CD4-positive, alpha-beta T cell treated with Interleukin-4 for 1 hour (primary cell): Measurements from ENCODE around the gene TTLL1.
"Not testable (repeated sequence)": the region's sequence is repeated elsewhere in the genome, so short reads cannot be mapped to it uniquely, and the experiment has no call there.

Experiments
- DNase-seq, 2 donors: peaks; one replicate each; pipeline ENCODE4 v3.0.0-alpha.2; 2020 to 2022

TTLL1 gene

DNA sequence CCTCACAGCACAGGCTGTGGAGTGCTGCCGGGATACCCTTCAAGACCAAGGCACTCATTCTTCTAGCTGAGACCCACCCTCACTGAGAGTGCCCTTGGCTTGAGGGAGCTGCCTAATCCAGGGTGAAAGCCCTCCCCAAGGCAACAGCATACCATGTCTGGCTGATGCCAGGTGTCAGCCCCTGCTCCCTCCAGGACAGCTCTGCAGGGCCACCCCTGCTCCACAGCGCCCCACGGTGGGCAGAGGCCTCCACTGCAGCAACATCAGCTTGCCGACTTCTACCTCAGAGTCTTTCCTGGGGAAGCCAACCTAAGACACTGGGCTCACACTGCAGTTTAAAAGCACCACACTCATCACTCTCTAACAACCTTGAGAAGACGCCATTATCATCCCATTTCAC lies 29.0 kb downstream of the TTLL1 start:
- DNase-seq = peak; percentile 15 to 27

DNA sequence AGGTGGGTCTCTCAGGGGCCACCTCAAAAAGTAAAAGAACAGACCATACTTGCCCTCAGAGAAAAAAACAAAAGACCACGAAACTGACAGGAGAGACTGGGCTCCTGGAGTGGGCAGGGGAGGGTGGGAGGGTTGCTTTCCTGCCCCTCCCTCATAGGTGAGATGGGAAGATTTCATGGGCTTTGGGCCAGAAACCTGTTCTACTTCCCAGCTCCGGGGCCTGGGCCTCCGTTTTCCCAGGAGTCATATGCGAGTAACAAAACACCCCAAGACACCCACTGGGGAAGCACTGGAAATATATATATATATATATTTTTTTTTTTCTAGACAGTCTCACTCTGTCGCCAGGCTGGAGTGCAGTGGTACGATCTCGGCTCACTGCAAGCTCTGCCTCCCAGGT lies 31.6 kb downstream of the TTLL1 start:
- no peak for DNase-seq

DNA sequence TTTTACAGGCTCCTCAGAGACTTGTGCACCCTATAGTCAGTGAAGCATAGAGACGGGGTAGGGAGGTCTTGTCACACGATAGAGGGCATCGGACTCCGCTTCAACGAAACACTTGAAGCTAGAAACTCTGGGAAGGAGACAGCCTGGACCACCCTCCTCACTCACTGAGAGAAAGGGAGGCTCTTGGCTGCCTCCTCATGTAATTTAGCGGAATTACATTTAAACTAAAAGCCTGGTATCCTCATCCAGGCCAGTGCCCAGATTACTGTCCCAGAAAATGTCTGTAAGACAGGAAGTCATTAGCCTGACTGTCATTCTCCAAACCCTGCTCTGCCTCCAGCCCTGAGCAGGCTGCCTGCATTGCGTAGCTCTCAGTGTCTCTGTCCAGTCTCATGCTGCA lies 36.0 kb downstream of the TTLL1 start:
- DNase-seq = no peak

DNA sequence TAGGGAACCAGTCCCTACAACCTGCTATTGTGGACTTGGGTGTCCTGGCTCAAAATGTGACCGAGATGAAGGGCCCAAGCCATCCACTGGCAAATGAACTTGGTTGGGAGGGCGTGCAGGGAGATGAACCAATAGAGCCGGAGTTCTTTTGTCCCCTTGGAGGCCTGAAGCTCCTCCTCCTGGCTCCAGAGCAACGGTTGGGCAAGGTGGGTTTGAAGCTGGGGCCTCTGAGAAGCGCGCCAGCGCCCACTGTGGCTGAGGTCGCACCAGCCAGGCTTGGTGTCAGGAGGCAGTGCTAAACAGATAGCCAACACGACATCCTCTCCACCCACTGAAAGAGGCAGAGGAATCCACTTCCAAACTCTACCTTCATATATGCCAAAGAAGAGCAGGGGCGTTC lies 38.2 kb downstream of the TTLL1 start:
- DNase-seq = no peak

DNA sequence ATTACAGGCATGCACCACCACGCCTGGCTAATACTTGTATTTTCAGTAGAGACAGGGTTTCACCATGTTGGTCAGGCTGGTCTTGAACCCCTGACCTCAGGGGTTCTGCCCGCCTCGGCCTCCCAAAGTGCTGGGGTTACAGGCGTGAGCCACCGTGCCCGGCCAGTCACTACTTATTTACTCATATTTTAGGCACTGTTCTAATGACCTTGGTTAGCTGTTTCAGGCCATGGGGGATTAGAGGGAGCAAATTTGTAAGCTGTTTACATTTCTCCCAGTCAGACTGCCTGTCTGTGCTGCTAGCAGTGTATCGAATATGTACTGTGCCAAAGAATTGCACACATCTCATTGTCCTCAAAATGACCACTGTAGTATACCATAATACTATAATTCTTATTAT lies 41.6 kb downstream of the TTLL1 start:
- DNase-seq = no peak

DNA sequence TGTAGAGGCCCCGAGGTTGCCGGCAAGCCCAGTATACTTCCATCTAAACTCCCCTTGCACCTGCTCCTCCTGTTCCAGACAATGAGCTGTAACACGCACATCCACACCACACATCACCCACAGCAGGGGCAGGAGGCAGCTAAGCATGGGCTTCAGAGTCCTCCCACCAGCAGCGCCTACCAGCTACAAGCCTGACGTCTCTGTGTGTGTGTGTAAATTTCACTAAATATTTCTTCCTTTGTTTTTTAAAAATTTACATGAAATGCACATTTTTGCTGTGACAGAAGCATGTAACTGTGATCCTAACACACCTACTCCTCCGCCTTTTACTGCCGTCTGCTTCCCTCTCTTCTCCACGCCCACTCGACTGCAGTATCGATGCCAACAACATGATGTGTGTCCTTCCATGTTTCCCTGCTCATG lies 44.9 kb downstream of the TTLL1 start:
- DNase-seq = no peak

DNA sequence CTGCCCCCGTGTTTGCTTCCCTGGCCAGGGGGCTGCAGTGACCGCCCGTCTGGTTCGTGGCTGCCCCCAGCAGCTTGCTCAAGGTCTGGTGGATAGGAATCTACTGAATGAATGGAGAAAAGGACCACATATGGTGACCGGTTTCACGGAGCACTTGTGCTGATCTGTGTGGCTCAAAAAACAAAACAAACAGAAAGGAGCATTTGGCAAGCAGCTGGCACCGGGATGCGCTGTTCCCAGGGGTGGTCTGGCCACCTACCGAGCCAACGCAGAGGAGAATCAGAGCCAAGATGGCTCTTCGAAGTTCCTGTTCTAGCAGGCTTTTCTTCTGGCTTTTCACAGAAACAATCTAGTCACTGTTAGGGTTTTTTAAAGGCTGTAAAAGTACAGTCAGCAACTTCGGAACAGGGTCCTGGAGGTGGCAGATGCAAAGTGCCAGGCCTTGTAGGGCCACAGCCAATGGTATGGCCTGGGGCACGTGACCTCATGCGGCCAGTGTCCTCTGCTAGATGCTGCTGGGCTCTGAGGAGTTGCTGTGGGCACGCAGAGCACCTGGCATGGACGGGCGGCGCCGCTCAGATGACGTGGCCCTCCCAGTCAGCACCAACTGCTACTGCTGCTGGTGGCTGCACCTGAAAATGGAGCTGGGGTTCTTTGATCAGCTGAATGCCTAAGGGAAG lies 47.0 kb downstream of the TTLL1 start:
- DNase-seq = no peak

DNA sequence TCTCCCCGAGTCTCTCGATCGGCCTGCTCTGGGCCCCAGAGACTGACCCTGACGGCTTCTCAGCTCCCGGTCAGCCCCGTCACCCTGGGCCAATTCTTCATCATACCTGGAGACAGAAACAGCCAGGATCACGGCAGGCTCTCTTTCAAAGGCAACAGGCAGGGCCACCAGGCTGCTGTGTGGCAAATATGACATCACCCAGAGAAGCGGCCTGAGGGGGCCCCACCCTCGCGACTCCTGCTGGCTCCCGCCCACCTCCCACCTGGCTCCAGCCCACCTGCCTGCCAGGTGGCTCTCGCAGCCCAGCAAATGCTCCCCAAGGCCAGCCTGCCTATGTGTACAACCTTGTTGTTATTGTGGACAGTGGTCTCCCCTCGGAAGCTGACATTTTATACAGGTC lies 49.4 kb downstream of the TTLL1 start:
- no peak for DNase-seq

DNA sequence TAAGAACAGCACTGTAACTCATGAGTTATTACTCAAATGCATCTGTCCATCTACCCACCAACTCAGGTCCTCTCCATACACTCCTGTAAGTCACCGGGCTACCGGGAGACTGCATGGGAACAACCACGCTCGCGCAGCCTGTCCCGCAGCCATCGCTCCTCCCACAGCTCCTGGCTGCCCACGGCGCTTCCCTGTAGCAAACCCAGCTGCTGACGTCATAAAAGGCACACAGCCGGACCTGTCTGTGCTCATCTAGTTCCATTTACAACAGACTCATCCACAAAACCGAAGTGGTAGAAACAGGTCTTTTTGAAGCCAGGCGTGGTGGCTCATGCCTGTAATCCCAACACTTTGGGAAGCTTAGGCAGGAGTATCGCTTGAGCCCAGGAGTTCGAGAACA lies 50.9 kb downstream of the TTLL1 start:
- DNase-seq = no peak

DNA sequence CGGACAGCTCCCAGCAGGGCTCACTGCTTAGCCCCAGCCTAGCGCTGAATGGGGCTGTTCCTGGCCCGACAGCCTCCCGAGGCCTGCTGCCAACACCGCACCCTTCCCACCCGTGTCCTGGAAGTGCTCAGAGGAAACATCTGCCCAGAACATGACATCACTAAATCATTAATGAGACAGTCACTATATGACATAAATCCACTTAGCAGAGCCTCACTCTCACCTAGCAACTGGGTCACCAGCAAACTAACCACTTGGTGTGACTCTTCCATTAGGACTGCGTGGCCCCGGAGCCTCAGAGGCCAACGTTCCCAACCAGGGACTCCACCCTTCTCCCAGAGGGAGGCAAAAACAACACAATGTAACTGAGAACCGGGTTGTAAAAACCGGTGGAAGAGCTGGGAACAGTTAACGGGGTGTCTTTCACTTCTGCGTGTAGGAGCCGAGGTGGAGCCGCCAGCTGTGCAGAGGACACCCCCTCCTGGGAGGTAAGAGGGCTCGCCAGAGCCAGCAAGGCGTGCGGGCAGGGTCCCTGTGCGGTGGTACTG lies 52.8 kb downstream of the TTLL1 start:
- DNase-seq = no peak

DNA sequence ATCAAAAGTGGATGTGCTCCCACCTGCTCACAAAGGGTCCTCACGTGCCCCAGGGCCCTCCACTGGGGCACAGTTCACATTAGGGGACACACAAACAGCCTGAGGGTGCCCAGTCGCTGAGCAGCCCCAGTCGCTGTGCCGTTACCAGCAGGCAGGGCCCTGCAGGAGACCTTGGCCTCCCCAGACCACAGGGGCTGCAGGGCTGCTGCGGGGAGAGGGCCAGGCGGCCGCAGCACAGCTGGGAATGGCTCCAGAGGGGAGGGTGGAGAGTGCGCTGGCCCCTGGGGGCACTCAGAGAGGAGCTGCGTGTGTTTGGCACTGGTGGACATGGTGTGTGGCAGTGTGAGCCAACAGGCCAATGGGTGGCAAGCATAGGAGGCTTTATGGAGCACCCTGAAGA lies 53.9 kb downstream of the TTLL1 start:
- no peak for DNase-seq

DNA sequence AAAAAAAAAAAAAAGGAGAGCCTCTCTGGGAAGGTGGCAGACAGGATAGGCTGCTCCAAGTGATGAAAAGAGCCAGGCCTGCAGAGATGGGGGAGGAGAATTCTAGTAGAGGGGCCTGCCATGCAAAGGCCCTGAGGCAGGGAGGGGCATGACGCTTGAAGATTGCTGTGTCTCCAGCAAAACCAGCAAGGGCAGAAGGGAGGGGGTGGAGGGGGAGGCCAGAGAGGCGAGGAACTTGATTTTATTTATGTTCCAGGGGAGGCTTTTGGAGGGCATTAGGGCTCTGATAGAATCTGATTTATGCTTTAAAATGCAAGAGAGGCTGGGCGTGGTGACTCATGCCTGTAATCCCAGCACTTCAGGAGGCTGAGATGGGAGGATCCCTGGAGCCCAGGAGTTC lies 57.6 kb downstream of the TTLL1 start:
- DNase-seq = no peak

DNA sequence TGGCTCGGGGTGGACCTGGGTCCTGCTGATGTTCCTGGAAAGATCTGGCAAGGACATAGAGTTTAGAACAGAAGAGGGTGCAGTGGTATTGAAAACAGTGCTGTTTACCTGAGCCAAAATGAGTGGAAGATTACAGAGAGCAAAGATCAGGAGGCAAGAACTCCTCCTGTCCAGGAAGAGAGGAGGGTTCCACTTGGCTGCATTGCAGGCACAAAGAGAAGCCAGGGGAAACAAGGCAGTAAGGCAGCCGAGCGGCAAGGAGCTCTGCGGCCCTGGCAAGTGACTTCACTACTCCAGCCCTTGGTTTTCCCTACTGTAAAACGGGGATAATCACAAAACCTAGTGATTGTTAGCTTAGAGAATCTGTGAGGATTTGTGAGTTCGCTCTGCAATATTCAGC lies 70.6 kb downstream of the TTLL1 start:
- DNase-seq = no peak

DNA sequence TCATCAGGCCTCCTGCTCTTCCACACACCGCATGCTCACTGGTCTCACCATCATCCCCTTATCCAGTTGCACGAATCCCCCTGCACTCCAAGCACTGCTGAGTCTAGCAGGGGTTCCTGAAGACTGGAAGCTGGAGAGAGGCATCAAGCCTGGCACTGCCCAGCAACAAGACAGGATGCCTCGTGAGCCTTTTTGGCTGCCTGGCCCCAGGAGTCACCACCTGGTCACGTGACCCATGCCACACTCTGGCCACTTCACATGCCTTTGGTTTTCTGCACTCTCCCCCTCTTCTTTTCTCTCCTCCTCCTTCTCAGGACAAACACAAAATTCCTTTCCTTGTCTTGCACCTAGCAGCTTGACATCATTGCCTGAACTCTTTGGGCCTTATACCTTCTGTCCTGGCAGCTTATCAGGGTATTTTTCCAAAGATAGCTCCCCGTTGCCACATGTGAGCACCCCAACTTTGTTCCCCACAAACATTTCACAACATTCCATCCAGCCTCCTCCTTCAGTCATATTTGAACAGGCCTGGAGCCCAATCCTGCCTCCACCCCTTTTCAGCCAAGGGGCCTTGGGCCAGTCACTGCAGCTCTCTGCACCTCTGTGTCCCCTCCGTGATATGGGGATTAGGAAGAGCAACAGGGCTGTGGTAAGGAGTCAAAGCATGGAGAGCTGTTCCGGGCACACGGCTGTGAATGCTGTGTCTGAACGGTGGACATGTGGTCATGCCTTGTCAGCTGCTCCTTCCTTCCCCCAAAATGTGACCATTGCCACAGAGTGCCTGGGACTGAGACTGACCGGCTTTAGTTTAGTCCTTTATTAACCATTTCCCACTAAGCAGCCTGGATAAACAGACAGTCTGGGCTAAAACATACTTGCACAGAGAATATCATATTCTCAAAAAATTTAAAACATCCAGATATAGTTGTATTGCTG lies 71.4 kb downstream of the TTLL1 start:
- no peak for DNase-seq

DNA sequence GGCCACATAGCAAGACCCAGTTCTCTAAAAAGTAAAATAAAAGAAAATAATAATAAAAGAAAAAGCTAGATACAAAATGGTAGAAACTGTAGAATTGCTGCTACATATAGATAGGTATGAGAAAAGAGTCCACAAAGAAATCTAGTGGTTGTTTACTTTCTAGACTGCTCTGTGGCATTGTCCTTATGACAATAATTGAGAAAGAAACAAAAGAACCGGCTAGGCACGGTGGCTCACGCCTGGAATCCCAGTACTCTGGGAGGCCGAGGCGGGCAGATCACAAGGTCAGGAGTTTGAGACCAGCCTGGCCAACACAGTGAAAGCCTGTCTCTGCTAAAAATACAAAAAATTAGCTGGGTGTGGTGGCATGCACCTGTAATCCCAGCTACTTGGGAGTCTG lies 73.0 kb downstream of the TTLL1 start:
- DNase-seq = not testable (repeated sequence)

DNA sequence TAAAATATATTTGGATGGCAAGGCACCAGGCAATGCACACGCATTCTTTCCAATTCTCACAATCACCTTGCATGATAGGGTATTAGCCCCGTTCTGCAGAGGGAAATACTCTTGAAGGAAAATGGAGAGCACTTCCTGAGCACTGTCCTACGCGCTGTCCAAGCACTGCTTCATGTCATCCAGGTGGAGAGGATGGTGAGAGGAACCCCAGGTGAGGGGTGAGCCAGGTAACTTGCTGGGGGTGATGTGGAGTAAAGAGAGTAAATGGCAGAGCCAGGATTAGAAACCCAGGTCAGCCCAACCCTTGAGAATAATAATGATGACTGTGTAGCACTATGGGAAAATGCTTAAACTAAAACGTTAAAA lies 73.5 kb downstream of the TTLL1 start:
- no peak for DNase-seq

DNA sequence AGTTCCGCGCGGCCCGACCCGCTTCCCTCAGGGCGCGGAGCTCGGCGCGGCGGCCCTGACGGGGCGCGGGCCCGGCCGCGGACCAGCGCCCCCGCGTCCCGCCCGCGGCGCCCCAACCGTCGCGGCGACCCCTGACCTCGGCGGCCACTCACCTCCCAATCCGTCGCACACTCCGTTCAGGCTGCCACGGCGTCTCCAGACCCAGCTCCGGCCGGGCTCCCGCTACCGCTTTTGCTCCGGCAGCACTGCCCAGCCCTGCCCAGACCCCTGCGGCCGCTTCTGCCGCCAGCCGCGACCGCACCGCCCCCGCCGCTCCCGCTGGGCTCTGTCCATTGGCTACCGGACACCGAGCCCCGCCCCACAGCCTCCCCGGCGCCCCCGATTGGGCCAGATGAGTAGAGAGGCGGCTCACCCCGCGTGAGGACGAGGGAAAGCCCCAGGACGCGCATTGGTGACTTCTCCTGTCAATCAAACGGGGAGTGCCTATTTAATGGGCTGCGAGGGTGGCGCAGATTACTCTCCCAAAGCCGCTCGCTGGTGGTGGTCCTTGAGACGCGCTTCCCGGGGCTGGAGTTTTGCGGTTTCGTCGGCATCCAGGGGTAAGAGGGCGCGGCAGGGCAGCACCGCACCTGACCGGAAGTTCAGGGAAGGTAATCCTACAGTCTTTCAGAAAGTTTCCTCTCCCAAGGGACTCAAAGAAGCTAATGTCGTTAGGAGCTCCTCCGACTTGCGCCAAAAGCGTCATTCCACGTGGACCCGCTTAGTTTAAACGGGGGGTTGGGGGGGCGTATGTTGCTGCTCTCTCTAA lies 74.1 kb downstream of the TTLL1 start, which contains the start of gene PACSIN2:
PACSIN2 (minus strand) TSS at position 281 of the 808 bp plus-strand sequence. CDS start 103,069 bp downstream, outside the sequence.
- DNase-seq = peak; percentile 98 to 99

DNA sequence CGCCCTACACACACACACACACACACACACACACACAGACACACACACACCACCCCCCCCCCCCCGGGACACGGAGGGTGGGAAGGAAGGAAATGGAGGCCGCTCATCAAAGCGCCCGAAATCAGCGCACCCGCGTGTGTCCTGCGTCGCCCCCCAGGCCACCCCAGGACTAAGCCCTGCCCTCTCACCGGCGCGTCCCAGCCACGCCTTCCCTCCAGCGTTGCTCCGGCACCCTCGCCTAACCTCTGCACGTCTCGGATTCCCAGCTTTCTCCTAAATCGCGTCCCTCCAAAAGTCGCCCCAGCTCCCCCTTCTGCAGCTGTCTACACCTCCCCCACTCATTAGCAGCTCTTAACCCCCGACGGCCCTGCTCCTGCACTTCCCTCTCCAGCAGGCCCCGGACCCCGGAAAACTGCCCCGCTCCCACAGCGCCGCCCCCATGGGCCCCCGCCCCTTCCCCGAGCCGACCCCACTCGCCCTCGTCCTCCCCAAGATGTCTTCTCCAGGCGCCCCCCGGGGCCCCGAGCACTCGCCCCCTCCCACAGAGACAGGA lies 74.8 kb downstream of the TTLL1 start:
- DNase-seq = peak; percentile 39 to 70

DNA sequence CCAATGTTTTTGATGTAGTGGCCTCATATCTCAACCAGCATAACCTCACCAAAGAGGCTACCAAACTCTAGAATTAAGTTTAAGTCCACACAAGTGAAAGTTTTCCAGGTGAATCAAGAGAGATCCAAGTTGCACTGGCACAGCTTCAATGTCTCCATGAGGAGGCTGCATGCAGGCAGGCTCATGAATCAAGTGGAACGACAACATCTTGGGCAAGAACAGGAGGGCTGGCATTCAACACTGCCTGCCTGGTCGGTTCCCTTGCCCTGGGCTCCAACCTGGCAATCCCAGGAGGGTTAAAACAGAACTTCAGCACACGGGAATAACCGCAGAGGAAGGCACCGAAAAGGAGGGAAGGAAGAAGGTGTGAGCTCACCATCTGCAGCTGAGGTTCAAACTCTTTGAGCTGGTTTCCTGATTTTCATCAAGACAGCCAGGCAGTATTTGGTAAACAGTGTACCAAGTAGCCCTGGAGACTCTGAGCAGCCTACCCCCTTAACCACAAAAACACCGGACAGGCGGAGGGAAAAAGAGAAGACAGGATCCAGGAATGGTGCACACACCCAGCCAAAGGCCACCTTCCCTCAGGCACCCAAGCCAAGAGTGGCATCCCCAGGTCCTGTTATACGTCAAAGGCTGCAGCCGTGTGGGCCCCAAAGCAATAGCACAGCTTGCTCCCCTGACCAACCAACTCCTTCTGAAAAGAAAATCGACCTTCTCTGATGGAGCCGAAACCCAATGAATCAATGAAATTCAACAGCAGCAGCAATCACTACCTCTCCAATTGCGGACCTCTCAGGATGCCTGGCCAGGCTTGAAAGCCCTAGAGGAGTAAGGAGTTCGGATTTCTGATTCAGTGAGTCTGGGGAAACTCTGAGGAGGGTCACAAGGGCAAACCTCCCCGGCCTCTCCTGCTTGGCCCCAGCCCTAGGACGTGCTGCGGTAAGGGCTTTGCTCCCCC lies 75.6 kb downstream of the TTLL1 start:
- peak in 1 of 2 donors; percentile 24 for DNase-seq

DNA sequence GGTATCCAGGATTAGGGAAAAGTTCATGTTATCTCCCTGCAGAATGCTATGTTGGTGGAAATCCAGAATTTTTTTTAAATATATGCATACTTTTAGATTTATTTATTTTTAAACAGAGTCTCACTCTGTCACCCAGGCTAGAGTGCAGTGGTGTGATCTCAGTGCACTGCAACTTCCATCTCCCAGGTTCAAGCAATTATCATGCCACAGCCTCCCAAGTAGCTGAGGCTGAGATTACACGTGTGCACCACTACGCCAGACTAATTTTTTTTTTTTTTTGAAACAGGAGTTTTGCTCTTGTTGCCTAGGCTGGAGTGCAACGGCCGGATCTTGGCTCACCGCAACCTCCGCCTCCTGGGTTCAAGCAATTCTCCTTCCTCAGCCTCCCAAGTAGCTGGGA lies 76.8 kb downstream of the TTLL1 start:
- no peak for DNase-seq

DNA sequence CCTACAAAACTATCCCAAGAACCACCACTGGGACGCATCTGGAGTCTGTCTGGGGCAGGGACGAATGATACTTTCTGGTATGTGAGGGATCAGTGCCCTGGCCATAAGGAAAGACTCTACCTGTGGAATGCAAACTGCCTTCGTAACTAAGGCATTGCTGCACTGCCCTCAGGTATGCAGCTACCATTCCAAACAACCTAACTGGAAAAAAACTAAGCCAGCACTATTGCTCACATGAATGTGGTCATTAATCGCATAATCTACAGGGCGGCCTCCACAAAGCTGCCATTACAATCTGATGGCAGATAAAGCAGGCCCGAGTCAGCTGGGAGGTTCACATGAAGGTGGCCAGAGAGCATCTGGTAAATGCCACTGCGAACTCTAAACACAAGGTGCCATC lies 78.1 kb downstream of the TTLL1 start:
- DNase-seq = no peak

DNA sequence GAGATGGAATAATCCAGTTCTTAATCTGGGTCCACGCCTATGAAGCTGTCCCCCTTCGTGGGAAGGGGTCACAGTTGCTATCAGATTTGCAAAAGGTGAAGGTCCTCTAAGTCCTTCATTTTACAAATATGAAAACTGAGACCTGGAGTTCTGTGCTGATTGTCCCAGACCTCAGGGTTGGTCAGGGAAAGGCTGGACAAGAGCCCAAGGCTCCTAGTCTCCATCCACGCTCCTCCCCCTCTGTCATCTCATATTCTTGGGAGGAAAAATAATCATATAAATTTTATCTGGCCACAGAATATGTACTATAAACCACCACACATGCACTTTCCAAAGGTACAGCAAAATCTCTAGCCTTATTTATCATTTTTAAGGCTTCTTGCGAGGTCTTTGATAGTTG lies 79.7 kb downstream of the TTLL1 start:
- no peak for DNase-seq
